GM18870 (cell line): Measurements from ENCODE around the gene CCR6.
A peak's percentile ranks its signal among the peaks of the same experiment; 100 is the strongest.

ENCODE experiments used
- ATAC-seq: cut with Tn5 transposase; IDR thresholded peaks from one replicate; pipeline ENCODE4 v1.9.1; 2021; ENCODE audit warnings: moderate library complexity; ENCODE audit not compliant: unreplicated experiment

The CCR6 gene

DNA sequence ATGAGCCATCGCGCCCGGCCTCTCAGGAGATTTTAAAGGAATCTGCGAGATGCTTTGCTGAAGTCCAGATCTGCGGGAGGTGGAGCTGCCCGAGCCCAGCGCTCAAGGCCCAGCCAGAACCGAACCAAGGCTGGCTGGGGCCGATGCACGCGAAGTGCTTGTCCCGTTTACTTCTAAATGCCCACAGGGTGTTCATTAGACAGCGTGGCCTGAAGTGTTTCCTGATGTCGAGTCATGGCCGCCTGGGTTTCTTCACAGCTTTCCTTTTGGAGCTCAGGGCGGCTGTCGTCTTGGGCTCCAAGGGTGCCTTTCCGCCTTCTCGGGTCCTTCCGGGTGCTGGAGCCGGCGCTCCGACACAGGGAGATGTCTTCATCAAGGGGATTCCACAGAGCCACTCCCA is 25.1 kb upstream of the CCR6 start:
- ATAC-seq, result no peak

DNA sequence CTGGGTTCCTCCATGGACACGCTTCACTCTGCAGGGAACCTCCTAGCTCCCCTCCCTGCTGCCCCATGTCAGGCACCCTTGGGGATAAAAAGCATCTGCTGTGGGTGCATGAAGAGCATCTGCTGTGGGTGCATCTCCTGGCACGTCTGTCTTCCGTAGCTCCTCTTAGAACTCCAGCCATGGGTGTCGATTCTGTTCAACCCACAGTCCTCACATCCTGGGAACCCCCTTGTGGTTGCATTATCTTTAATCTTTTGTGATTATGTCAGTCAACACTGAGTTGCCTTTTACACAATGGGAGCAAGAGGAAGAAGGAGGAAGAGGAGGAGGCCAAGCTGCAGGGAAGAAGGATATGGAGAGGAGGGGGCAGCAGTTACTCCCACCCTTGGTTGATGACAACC is 24.1 kb upstream of the CCR6 start:
- no peak for ATAC-seq

DNA sequence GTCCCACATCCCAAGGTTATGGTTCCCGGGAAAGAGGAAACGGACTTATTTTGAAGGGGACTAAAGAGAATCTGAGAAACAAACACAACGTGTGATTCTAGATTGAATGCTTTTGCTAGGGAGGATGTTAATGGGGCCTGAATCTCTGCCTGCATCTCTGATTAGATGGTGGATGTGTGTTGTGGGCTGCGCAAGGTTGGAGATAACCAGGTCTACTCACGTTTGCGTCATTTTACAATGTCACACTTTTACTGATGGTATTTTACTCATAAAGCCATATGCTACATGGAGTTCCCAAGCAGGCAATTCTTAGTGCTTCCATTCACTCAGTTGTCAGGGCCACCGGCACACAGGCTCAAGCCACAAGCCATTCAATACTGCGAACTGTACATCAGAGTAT is 23.2 kb upstream of the CCR6 start:
- ATAC-seq, result no peak

DNA sequence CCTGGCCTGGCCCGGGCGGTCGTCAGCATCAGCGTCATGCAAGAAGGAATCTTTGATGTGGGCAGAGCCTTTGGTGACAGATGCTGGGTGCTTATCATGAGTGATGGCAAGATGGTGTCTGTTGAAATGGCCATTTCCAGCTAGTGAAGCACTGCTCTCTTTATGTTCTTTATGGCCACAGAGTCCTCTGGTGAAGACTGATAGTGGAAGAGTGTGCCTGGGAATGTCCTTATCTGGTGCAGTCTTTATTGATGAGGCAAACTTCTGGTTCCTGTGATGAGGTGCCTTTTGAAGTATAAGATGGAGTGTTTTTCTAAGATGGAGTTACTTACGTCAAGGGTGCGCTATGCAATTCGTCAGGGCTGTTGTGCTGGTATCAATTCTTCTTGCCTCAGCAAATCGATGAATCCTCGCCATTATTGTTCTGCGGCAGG is 22.6 kb upstream of the CCR6 start:
- ATAC-seq, result no peak

DNA sequence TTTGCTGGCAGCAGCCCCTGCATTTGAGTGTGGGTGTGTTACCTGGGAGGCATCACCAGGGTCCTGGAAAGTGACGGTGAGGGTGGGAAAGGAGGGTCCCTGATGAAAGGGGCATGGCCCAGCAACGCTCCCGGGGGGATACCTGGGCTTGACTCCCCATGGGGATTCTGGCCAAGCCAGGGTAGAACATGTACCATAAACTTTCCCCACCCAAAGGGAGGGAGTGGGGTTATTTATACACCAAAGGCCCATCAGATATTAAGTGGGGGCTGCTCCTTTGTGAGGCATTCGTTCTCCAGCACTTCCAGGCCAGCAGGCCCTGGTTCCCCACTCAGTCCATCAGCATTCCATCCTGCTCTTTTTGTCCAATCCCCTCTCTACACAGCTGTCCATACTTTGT is 20.6 kb upstream of the CCR6 start:
- ATAC-seq, result no peak

DNA sequence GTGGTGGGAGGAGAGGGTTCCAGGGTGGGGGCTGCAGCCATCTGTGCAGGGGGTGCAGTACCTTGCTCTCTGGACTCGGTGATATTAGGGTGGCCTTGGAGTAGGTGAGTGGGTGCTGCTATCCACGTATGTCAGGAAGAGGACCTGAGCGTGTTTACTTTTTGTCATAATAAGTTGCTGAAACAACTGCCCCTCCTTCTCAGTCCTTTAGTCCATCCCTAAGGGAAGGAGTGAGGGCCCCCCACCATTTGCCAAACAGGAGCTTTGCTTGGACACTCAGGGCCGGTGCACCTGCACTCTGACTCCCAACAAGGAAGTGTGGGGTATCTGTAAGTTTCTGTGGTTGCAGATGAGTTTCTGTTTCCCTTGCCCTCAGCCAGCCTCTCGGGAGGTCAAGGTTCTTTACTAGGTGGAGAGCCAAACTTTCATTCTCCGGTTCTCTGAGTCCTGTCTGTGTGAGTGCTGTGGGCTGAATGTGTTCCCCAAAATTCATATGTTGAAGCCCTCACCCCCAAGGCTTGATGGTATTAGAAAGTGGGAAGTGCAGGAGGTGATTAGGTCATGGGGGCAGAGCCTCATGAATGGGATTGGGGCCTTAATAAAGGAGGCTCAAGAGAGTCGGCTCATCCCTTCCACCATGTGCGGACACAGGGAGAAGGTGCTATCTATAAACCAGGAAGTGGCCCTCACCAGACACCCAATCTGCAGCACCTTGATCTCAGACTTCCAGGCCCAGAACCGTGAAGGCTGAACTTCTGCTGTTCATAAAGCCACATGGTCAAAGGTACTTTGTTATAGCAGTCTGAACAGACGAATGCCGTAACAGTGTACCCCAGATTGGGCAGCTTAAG is 19.6 kb upstream of the CCR6 start:
- ATAC-seq, result peak; percentile 92

DNA sequence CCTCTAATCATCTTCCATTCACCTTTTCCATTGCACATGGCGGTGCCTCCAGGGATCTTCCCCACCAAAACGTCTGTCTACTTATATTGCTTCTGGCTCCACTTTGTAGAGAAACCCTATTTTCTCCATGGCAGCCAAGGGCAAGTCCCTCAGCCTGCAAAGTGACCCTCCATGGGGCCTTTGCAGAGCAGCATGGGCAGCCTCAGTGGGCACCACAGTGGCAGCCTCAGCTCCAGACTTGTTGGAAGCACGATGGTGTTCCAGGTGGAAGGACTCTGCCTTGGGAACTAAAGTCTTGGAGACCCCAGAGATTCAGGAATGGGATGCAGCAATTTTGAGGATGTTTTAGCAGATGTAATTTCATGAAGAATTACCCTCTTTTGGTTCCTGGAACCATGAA is 18.5 kb upstream of the CCR6 start:
- ATAC-seq, result no peak

DNA sequence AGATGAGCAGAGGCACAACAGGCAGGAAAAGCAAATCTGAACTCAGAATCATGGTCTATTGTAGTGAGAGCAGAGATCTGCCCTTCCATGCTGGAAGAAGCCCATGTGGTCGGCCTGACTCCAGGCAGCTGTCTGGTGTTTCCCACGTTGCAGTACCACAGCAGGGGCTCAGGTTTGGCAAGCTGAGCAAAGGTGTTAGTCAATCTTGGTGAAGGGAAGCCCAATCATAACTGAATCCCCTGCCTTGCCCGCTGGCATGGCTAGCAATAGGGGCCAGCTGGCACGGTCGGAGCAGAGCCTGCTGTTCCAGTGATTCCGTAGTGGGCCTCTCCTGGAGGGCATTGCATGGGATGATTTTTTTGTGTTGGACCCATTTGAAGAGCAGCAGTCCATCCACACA is 17.8 kb upstream of the CCR6 start:
- ATAC-seq, result no peak

DNA sequence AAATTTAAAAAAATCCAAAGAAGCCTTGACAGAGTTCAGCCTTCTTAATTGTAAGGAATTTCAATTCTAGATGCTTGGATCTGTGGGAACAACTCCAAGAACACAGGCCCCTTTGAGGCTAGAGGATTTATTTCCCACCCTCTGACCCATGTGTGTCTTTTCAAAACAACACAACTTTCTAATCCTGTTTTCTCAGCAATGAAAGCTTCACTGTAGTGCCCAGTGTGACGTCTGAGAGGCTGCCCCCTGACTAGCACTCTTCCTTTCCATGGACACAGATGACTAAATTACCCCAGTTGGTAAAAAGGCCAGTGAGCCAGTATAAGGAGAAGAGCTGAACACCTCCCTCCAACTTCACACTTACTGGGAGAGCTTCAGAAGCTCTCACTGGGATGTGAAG is 16.5 kb upstream of the CCR6 start:
- ATAC-seq, result no peak

DNA sequence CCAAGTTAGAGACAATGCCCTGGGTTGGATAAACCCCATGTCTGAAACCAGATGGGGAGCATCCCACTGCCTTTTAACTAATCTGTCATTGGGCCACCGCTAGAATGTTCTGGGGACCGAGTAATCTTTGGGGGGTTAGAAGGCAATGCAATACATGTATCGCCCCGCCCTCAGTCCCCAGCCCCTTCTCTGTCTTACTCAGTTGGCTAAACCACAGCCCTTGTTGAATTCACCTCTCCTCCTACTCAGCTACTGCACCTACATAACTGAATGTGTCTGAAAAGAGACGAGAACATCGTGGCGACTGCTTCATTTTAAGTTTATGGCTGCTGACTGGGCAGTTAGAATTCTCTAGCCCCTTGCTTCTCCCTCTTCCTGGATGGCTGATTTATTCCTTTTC is 15.1 kb upstream of the CCR6 start:
- ATAC-seq, result no peak

DNA sequence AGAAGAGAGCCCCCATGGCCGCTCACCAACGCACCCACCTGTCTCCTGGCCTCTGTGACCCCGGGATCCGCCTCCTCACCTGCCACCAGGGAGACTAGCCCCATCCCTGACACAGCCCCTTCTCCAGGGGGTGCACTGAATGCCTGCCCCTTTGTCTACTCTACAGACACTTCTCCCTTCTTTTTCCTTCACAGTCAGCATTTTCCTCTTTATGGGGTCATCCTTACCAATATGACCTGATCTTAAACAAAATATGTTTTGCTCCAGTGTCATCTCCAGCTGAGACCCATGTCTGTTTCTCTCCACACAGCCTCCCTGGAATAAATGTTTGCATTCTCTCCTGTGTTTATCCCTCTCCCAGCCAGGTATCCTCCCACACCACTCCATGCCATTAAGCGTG is 14.6 kb upstream of the CCR6 start:
- no peak for ATAC-seq

DNA sequence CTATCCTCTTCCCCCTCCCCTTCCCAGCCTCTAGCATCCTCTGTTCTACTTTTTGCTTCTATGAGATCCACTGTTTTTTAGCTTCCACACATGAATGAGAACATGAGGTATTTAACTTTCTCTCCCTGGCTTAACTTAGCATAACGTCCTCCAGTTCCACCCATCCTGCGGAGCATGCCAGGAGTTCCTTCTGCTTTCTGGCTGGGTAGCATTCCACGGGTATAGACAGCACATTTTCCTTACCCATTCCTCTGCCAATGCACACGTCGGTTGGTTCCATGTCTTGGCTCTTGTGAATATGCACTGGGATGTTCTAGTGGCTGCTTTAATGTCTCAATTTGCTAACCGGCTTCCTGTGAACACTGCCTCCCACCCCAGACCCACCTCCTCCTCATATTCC is 13.2 kb upstream of the CCR6 start:
- no peak for ATAC-seq

DNA sequence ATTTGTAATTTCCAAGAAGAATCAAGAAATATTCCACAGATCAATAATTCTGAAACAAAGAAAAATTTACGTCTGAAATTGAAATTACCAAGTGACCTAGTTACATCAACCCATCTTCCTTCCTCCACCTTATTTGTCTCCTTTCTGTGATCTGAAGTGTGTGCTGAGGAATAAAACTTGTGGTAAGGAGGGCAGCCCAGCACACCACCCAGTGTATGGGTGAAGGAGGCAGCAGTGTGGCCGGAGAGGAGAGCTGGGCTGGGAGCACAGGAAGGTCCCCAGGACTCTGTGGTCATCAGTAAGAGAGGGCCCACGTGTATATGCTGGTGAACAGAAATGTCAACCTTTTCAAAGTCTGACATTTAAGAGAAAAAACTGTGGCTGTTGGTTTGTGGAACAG is 11.3 kb upstream of the CCR6 start:
- no peak for ATAC-seq

DNA sequence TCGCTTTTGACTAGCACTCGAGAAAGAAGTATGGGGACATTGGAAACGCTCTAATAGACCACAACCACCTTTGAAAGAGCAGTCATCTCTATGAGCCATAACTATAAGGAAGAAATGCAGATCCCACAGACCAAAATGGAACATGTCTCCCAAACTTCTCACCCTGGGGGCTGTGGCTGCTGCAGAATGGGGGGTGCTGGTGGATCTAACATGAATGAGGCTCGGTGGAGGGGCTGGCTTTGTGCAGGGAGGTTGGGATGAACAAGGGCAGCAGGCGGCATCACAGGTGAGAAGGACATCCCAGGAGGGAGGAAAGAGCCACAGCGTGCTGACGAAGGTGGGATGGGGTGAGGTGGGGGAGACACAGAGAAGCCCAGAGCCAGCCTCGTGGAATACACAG is 10.5 kb upstream of the CCR6 start:
- no peak for ATAC-seq

DNA sequence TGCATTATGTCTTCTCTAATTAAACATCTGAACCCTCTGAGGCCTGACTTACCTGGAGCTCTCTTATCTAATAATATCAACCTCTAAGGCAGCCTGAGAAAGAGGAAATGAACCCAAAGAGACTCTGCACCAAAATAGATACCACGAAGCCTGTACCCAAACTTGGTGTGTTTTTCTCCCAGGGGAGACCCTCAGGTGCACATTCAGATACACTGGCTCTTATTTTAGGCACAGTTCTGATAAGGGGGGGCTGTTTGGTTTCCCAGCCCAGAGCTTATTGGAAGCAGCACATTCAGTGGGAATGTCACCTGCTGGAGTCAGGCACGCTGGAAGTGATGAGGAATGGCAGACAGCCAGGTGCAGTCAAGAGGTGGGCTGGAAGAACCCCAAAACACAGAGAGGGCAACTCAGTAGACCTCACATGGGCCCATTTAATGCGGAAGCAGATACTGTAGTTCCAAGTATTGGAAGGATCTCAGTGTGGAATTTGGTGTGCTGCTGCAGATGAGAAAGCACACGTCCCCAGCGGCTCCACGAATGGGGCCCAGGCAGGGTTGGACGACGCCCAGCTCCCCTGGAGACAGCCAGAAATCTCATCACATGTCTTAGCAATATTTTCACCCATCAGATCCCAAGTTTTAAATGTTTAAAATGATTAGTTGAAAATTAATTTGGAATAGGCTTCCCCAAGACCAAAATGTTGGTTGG is 9.7 kb upstream of the CCR6 start:
- ATAC-seq, result peak; percentile 55

DNA sequence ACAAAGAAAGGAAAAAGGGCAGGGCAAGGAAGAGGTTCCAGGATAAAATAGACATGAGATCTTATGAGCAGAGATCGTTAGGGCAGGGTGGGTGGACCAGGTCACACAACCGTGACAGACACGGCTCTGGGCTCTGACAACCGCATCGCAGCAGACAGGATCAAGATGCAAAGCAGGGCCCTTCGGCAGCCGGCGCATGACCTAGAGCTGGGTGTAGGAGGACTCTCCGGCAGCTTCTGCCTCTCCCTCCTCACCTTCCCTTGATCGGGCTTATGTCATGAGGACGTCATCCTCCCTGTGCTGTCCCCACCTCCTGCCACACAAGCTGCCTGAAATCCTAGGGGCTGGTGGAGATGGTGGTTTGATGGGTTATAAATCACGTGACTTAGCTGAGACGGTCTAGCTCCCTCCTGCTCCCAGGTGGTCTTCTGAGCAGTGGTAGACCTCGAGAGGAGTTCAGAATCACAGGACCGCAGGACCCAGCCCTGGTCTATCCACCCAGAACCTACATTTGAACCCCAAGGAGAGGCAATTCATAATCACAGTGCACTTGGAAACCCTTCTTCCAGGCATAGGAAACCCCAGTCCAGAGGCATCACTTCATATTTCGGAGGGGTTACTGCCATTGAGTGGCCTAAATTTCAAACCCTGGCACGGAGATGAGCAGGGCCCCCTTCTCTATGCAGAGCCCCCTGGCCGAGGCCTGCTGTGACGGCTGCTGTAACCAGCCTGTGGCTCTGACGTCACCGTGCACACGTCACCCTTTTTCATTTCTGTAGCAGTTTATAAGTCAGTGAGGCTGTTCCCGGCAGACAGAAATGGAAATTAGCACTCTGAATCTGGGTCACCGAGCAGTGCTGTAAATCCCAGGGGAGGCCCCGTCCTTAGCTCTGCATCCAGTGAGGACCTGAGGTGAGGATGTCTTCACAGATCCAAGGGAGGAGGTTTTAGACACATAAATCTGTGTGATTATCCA is 8.7 kb upstream of the CCR6 start:
- ATAC-seq, result peak; percentile 77

DNA sequence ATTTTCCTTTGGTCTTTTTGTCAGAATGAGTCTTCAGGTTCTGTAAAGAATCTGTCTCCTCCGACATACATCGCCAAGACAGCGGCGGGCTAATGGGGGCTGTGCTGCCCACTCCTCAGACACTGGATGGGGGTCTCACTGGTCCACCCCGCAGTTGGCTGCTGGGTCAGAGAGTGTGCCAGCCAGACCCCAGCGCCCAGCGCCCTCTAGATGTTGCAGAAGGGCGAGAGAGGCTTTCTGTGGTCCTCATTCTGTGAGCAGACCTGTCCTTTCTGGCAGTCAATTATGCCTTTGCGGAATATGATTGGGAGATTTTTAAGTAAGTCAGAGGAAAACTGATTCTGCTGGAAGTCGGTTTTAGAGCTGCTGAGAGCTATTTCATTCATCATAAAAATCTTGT is 7.8 kb upstream of the CCR6 start:
- no peak for ATAC-seq

DNA sequence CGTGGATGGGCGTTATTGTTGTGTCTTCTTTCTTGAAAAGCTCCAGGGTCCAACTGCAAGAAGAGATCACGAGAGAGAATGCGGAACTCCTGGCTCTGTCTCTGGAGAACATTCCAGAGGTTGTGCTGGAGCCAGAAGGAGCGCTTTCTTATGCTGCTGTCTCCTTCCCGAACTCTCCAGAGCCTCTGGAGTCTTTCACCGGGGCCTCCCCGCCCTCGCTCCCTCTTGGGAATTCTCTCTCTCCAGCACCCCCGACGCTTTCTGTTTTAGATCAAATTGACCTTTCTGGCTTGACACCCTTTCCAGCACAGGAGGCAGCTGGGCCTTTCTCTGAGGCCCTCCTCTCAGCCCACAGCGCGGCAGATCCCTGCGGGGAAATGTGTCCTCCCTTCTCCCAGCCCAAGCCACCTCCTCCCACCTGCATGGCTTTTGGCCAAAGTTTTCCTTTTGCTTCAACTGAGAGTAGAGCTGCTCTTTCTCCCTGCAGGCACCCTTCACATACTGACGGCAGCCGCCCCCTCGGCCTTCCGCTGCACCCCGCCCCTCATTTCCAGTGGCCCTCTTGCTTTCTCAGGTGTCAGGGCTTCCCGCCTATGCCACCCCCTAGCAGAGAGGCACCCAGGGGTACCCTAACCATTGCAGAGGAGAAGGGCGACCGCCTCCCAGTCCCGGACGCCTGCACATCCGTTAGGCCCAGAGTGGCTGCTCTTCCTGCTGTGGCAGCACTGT is 6.6 kb upstream of the CCR6 start:
- ATAC-seq, result no peak

DNA sequence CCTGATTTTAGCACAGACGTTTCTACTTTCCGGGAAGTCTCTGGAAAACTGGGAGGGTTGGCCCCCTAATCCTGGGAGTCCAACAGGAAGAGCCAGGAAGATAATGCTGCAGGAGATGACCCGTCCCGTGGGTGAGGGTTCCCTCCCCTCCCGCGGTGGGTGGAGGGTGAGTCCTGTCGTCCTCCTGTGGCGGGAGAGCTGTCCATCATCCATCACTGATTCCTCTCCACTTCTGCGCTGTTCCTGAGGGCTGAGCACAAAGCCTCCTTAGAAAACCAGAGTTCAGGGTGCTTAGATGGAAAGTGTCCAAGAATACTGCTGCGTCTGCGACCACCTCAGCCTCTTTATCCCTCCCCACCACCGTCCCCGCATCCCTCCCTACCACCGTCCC is 6.1 kb upstream of the CCR6 start:
- ATAC-seq, result no peak

DNA sequence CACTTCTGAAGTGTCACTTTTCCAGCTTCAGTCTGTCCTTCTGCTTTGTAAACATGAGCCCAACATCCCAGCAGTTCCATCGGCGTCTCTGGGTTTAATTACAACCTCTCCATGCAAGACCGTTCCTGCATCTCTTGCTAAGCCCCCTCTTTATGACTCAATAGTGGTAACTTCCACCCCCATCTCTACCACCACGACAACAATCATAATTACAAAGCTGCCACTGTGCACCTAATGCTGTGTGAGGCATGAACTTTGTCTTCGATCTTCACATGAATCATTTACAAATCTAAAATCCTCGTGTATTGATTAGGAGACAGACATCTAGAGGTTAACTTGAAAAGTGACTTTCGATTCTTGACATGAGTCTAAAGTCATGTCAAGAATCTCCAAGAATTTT is 4.9 kb upstream of the CCR6 start:
- no peak for ATAC-seq

DNA sequence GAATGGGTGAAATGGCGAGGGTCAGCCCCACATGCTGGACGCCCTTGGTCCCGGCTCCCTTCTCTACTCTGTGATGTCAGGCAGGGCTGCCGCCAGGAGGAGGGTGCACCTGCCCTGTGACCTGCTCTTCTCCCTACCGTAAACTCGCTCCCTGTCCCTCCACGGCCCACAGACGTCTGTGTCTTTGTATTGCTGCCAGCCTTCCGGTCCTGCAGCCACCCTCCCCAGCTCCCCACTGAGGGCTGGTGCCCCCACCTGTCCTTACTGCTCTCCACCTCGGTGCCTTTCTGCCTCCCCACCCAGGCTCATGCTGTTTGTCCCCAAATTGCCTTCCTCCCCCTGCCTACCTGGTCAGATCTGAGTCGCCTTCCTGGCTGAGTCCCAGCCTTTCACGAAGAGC is 4.1 kb upstream of the CCR6 start:
- ATAC-seq, result no peak
